MCF 10A (cell line): Measurements from ENCODE around the gene RANGAP1. TPM values are rescaled to one million over a fixed set of nuclear protein-coding genes. Genes with fewer than 3 reads are reported as not detected.

Source experiments
- BruUV-seq: library from RNA; stranded (reverse); fragments of 400-500 nt; replicated peaks from 2 replicates; lab custom pipeline; 2021; lab: Mats Ljungman, UMichigan
- CTCF ChIA-PET: fragments of 300-600 bp; sonication (Branson Sonifier 250); formaldehyde crosslinking; extraction: SDS; loops from one replicate; lab custom pipeline; 2021; ENCODE audit warnings: antibody characterized with exemption, inconsistent platforms; lab: Yijun Ruan, JAX
- POLR2A ChIA-PET: fragments of 300-600, 350-650 bp; sonication (Branson Sonifier 250); formaldehyde crosslinking; extraction: SDS; loops from one replicate; lab custom pipeline; 2020; ENCODE audit warnings: antibody characterized with exemption, inconsistent platforms; lab: Yijun Ruan, JAX
- DNase-seq: peaks from one replicate; pipeline ENCODE4 v3.0.0-alpha.2; 2018; ENCODE audit not compliant: unreplicated experiment
- H3K27ac Mint-ChIP-seq: one replicate; pipeline ENCODE4 v1.8.0; 2022; ENCODE audit warnings: mild to moderate bottlenecking, low read depth, mixed read lengths; ENCODE audit not compliant: unreplicated experiment
- H3K27me3 Mint-ChIP-seq: one replicate; pipeline ENCODE4 v1.8.0; 2022; ENCODE audit warnings: mixed read lengths; ENCODE audit not compliant: insufficient read depth, unreplicated experiment
- H3K36me3 Mint-ChIP-seq: one replicate; pipeline ENCODE4 v1.8.0; 2022; ENCODE audit warnings: mild to moderate bottlenecking, moderate library complexity, mixed read lengths; ENCODE audit not compliant: insufficient read depth, unreplicated experiment
- H3K4me1 Mint-ChIP-seq: one replicate; pipeline ENCODE4 v1.8.0; 2022; ENCODE audit warnings: mixed read lengths; ENCODE audit not compliant: insufficient read depth, unreplicated experiment
- H3K4me3 Mint-ChIP-seq: one replicate; pipeline ENCODE4 v1.8.0; 2022; ENCODE audit warnings: mild to moderate bottlenecking, moderate library complexity, mixed read lengths; ENCODE audit not compliant: unreplicated experiment
- H3K9me3 Mint-ChIP-seq: one replicate; pipeline ENCODE4 v1.8.0; 2022; ENCODE audit warnings: mixed read lengths; ENCODE audit not compliant: unreplicated experiment
- intact Hi-C: fragments of 100-400 bp; cut with micrococcal nuclease; formaldehyde crosslinking; loops from 2 replicates; pipeline ENCODE4 v1.14.1; 2022
- total RNA-seq: library from RNA; stranded (reverse); gene quantifications from 2 replicates; pipeline ENCODE4 v1.2.3, GENCODE V29; 2022
- TF ChIP-seq, protein P1 (sequence below): fragments of 200-600 bp; IDR thresholded peaks from one replicate; pipeline ENCODE4 v1.8.0; 2022; ENCODE audit warnings: antibody characterized with exemption, mild to moderate bottlenecking; ENCODE audit not compliant: unreplicated experiment

RANGAP1 gene
- total RNA-seq, 1 experiment from 2014 or later, result 117 TPM

DNA sequence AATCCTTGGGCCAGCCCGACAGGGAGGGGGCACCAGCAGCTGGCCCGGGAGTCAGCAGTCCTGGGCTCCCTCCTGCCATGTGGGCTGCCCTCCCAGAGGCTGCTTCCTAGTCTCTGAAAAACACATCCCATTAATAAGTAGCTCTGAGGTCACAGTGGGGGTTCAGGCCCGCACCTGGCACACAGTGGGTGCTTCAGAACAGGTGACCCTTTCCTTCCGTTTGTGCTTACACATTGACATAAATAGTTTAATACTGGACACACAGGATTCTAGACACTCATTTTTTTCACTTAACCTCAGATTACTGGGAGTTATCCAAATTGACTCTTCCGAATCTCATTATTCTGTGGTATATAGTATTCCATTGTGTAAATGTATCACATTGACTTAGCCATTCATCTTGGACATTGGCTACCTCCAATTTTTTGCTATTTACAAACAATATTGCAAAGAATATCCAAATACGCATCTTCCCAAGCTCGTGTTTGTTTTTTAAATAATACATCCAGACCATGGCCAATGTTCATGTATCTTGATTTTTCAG, 44.8 kb downstream of the RANGAP1 start:
- no peak for DNase-seq
- H3K27me3 Mint-ChIP-seq, result no peaks in the 10 kb centered on the region
- POLR2A ChIA-PET, result interaction anchor here (1.0 kb wide), 1 partner anchor 9 kb away, joined by 3 read pairs; no protein-coding TSS in a partner anchor
- peaks cover under 1% of the 10 kb centered on the region for H3K36me3 Mint-ChIP-seq
- H3K9me3 Mint-ChIP-seq, result no peaks in the 10 kb centered on the region
- H3K4me1 Mint-ChIP-seq, result no peaks in the 10 kb centered on the region
- intact Hi-C loops, result no loop called here
- TF ChIP-seq, protein P1, sequence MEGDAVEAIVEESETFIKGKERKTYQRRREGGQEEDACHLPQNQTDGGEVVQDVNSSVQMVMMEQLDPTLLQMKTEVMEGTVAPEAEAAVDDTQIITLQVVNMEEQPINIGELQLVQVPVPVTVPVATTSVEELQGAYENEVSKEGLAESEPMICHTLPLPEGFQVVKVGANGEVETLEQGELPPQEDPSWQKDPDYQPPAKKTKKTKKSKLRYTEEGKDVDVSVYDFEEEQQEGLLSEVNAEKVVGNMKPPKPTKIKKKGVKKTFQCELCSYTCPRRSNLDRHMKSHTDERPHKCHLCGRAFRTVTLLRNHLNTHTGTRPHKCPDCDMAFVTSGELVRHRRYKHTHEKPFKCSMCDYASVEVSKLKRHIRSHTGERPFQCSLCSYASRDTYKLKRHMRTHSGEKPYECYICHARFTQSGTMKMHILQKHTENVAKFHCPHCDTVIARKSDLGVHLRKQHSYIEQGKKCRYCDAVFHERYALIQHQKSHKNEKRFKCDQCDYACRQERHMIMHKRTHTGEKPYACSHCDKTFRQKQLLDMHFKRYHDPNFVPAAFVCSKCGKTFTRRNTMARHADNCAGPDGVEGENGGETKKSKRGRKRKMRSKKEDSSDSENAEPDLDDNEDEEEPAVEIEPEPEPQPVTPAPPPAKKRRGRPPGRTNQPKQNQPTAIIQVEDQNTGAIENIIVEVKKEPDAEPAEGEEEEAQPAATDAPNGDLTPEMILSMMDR, result no peak
- no TSS peak for BruUV-seq
- CTCF ChIA-PET, result interaction anchor here (0.6 to 1.0 kb wide), 2 partner anchors 290 to 987 kb away, joined by 3 read pairs; no protein-coding TSS in a partner anchor
- no peak overlapping the region for H3K27ac Mint-ChIP-seq
- no peak overlapping the region for H3K4me3 Mint-ChIP-seq

GRCh38 chr22:41240377-41241132, 45.4 kb downstream of the RANGAP1 start, which contains the start of gene CHADL:
TSS of gene CHADL (minus strand) at chr22:41240931. CDS start at chr22:41240881, 50 bp downstream.
- no TSS peak for BruUV-seq
- H3K9me3 Mint-ChIP-seq, result no peaks in the 10 kb centered on the region
- no peak within 1 kb of the TSS for H3K27ac Mint-ChIP-seq
- intact Hi-C loops, result no loop called here
- TF ChIP-seq, protein P1, result no peak
- ChIA-PET CTCF (interaction anchor here (1.0 kb wide), 1 partner anchor 289 kb away, joined by 3 read pairs; no protein-coding TSS in a partner anchor), POLR2A (interaction anchor here (1.0 to 1.4 kb wide), 2 partner anchors 8 to 10 kb away, joined by 3 read pairs; no protein-coding TSS in a partner anchor)
- DNase-seq, result no peak
- no peaks in the 10 kb centered on the region for H3K27me3 Mint-ChIP-seq
- no peaks in the 10 kb centered on the region for H3K36me3 Mint-ChIP-seq
- no peaks in the 10 kb centered on the region for H3K4me1 Mint-ChIP-seq
- H3K4me3 Mint-ChIP-seq, result no peak within 1 kb of the TSS

DNA sequence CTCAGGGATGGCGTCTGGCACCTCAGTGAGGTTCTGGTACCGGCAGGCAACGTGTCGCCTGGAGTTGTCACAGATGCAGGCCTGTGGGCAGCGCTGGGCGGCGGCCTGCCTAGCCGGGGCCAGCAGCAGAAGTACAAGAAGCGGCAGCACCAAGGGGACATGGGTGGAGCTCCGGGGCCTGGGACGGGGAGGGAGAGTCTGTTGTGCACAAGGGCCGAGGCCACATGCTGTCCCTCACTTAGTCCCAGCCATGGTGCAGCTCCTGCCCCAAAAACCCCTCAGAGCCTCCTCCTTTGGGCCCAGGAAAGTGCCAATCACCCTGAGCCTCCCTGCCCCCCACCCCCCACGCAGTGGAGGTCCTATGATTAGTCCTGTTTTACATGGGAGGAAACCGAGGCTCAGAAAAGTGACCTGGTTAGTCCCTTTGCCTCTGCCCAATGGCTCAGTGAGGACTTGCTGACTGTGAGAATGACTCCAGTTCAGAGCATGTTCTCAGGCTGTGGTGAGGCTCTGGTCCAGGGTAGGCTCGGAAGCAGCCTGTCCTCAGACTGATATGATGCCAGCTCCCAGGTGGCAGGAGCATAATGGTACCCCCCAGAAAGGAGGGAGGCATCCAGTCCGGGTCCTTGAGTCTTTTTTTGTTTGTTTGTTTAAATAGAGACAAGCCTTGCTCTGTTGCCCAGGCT, 46.4 kb downstream of the RANGAP1 start:
- DNase-seq, result no peak
- H3K36me3 Mint-ChIP-seq, result no peaks in the 10 kb centered on the region
- intact Hi-C loops, result no loop called here
- no peaks in the 10 kb centered on the region for H3K4me1 Mint-ChIP-seq
- H3K4me3 Mint-ChIP-seq, result no peak overlapping the region
- H3K9me3 Mint-ChIP-seq, result no peaks in the 10 kb centered on the region
- TF ChIP-seq, protein P1, result no peak
- BruUV-seq, result no TSS peak
- CTCF ChIA-PET, result no interaction called here
- no peaks in the 10 kb centered on the region for H3K27me3 Mint-ChIP-seq
- POLR2A ChIA-PET, result interaction anchor here (1.4 kb wide), 1 partner anchor 9 kb away, joined by 3 read pairs; no protein-coding TSS in a partner anchor
- H3K27ac Mint-ChIP-seq, result no peak overlapping the region
